BE2C (cell line): Measurements from ENCODE around the gene CLTB.

Experiments used
- DNase-seq: peaks from one replicate; pipeline ENCODE4 v3.0.0-alpha.2; 2020
- H3K27me3 ChIP-seq: fragments of 250-450 bp; sonication (Bioruptor Pico); 2 replicates; pipeline ENCODE4 v1.5.1; 2020; ENCODE audit warnings: mild to moderate bottlenecking
- H3K36me3 ChIP-seq: fragments of 250-450 bp; sonication (Bioruptor Pico); 2 replicates; pipeline ENCODE4 v1.5.1; 2020; ENCODE audit warnings: mild to moderate bottlenecking
- H3K4me1 ChIP-seq: fragments of 250-450 bp; sonication (Bioruptor Pico); 2 replicates; pipeline ENCODE4 v1.5.1; 2020
- H3K4me3 ChIP-seq: 2 replicates; pipeline ENCODE4 v1.5.1; 2011; ENCODE audit warnings: low read depth, low read length
- H3K9me3 ChIP-seq: fragments of 250-450 bp; sonication (Bioruptor Pico); 2 replicates; pipeline ENCODE4 v1.5.1; 2020
- CTCF ChIP-seq: IDR thresholded peaks from 2 replicates; pipeline ENCODE4 v1.5.1; 2012; ENCODE audit warnings: mild to moderate bottlenecking, low read depth, low read length

The CLTB gene

GRCh38 chr5:176369934-176370711, 46.2 kb downstream of the CLTB start:
- H3K27me3 ChIP-seq = no peaks in the 10 kb centered on the region
- TF ChIP-seq CTCF = no peak
- H3K4me1 ChIP-seq = no peaks in the 10 kb centered on the region
- H3K36me3 ChIP-seq = peaks cover 9% of the 10 kb centered on the region; the same call in 1 of the 2 replicates
- no peak for DNase-seq
- H3K4me3 ChIP-seq = no peak overlapping the region
- H3K9me3 ChIP-seq = no peaks in the 10 kb centered on the region

- Histone ChIP-seq H3K4me3 (no peak overlapping the region), H3K36me3 (peaks cover 9% of the 10 kb centered on the region; the same call in 1 of the 2 replicates), H3K4me1 (no peaks in the 10 kb centered on the region), H3K27me3 (no peaks in the 10 kb centered on the region), H3K9me3 (no peaks in the 10 kb centered on the region)
- TF ChIP-seq CTCF = no peak
- no peak for DNase-seq
Measured at GRCh38 chr5:176368726-176369125, 47.6 kb downstream of the CLTB start.

- Histone ChIP-seq H3K4me3 (peak overlapping the region; percentile 80), H3K4me1 (no peaks in the 10 kb centered on the region), H3K27me3 (no peaks in the 10 kb centered on the region), H3K9me3 (no peaks in the 10 kb centered on the region), H3K36me3 (peaks cover 5% of the 10 kb centered on the region; the same call in 1 of the 2 replicates)
- no peak for TF ChIP-seq CTCF
- DNase-seq = no peak
Measured at GRCh38 chr5:176366232-176366894, 50.0 kb downstream of the CLTB start.

GRCh38 chr5:176365351-176366231, 50.7 kb downstream of the CLTB start, which contains the start of gene ARL10:
Gene ARL10, plus strand, starts transcription at chr5:176365487. Its CDS starts 77 bp downstream, at chr5:176365564.
- Histone ChIP-seq H3K9me3 (no peaks in the 10 kb centered on the region), H3K36me3 (peaks cover 5% of the 10 kb centered on the region; the same call in 1 of the 2 replicates), H3K4me1 (no peaks in the 10 kb centered on the region), H3K4me3 (peak within 1 kb of the TSS; percentile 80), H3K27me3 (no peaks in the 10 kb centered on the region)
- no peak for TF ChIP-seq CTCF
- DNase-seq = peak; percentile 73

GRCh38 chr5:176364765-176365350, 51.5 kb downstream of the CLTB start:
- no peaks in the 10 kb centered on the region for H3K27me3 ChIP-seq
- no peak for DNase-seq
- H3K36me3 ChIP-seq = peaks cover 5% of the 10 kb centered on the region; the same call in 1 of the 2 replicates
- H3K4me3 ChIP-seq = peak overlapping the region; percentile 80
- TF ChIP-seq CTCF = no peak
- H3K9me3 ChIP-seq = no peaks in the 10 kb centered on the region
- no peaks in the 10 kb centered on the region for H3K4me1 ChIP-seq
